GM12801 (cell line): ENCODE measurements around the gene SBNO2.

ENCODE experiments used
- CTCF ChIP-seq: IDR thresholded peaks from one replicate; pipeline ENCODE4 v1.5.1; 2011; ENCODE audit warnings: control low read depth; ENCODE audit not compliant: insufficient read length; ENCODE audit errors: extremely low read depth

The SBNO2 gene

GRCh38 chr19:1136201-1136600 is 37.9 kb downstream of the SBNO2 start:
- TF ChIP-seq CTCF = no peak

- TF ChIP-seq CTCF = no peak
Measured at GRCh38 chr19:1135454-1135853, 38.6 kb downstream of the SBNO2 start.

- no peak for TF ChIP-seq CTCF
Measured at GRCh38 chr19:1134431-1134830, 39.6 kb downstream of the SBNO2 start.

GRCh38 chr19:1133471-1133929 is 40.6 kb downstream of the SBNO2 start:
- TF ChIP-seq CTCF = no peak

- TF ChIP-seq CTCF = no peak
Measured at GRCh38 chr19:1132552-1133383, 41.3 kb downstream of the SBNO2 start.

GRCh38 chr19:1131718-1132551 is 42.1 kb downstream of the SBNO2 start:
- TF ChIP-seq CTCF = no peak
